GM18519 (cell line): Measurements from ENCODE around the gene ASMTL.
"Not testable (repeated sequence)": the region's sequence is repeated elsewhere in the genome, so short reads cannot be mapped to it uniquely, and the experiment has no call there.

Experiments
- ATAC-seq: cut with Tn5 transposase; IDR thresholded peaks from one replicate; pipeline ENCODE4 v1.9.1; 2021; ENCODE audit warnings: mild to moderate bottlenecking, moderate library complexity; ENCODE audit not compliant: unreplicated experiment, low FRiP score

The ASMTL gene

GRCh38 chrX:1452516-1453394 lies at the start of gene ASMTL:
Gene ASMTL, minus strand, starts transcription at chrX:1452909. Its CDS starts 69 bp downstream, at chrX:1452840.
- ATAC-seq = peak; percentile 60

- ATAC-seq = peak; percentile 50
Measured at GRCh38 chrX:1502241-1502640, 49.5 kb upstream of the ASMTL start.

- ATAC-seq = peak; percentile 69
Measured at GRCh38 chrX:1500701-1501624, 48.3 kb upstream of the ASMTL start.

GRCh38 chrX:1496076-1496475 lies 43.4 kb upstream of the ASMTL start:
- no peak for ATAC-seq

GRCh38 chrX:1493877-1494510 lies 41.3 kb upstream of the ASMTL start:
- peak; percentile 43 for ATAC-seq

GRCh38 chrX:1493412-1493811 lies 40.7 kb upstream of the ASMTL start:
- no peak for ATAC-seq

GRCh38 chrX:1492421-1493012 lies 39.8 kb upstream of the ASMTL start:
- no peak for ATAC-seq

- peak; percentile 45 for ATAC-seq
Measured at GRCh38 chrX:1491851-1492349, 39.2 kb upstream of the ASMTL start.

GRCh38 chrX:1491248-1491647 lies 38.5 kb upstream of the ASMTL start:
- not testable (repeated sequence) for ATAC-seq

GRCh38 chrX:1490723-1491122 lies 38.0 kb upstream of the ASMTL start:
- ATAC-seq = not testable (repeated sequence)

GRCh38 chrX:1489354-1489753 lies 36.6 kb upstream of the ASMTL start:
- ATAC-seq = not testable (repeated sequence)

- ATAC-seq = no peak
Measured at GRCh38 chrX:1488745-1489144, 36.0 kb upstream of the ASMTL start.

GRCh38 chrX:1488141-1488540 lies 35.4 kb upstream of the ASMTL start:
- ATAC-seq = no peak

- ATAC-seq = no peak
Measured at GRCh38 chrX:1487401-1487800, 34.7 kb upstream of the ASMTL start.

GRCh38 chrX:1486749-1487361 lies 34.1 kb upstream of the ASMTL start:
- no peak for ATAC-seq

- ATAC-seq = no peak
Measured at GRCh38 chrX:1486177-1486576, 33.5 kb upstream of the ASMTL start.

- ATAC-seq = no peak
Measured at GRCh38 chrX:1485033-1485432, 32.3 kb upstream of the ASMTL start.

- no peak for ATAC-seq
Measured at GRCh38 chrX:1484638-1485019, 31.9 kb upstream of the ASMTL start.

GRCh38 chrX:1483843-1484637 lies 31.3 kb upstream of the ASMTL start:
- peak; percentile 44 for ATAC-seq
